Smooth muscle cell (in vitro differentiated cells): ENCODE results near the gene RASSF7. TPM values are rescaled to one million over a fixed set of nuclear protein-coding genes. Genes with fewer than 3 reads are reported as not detected.

Experiments used
- DNase-seq: peaks from one replicate; lab custom pipeline; 2025; ENCODE audit not compliant: unreplicated experiment; lab: John Stamatoyannopoulos, UW
- H2AFZ ChIP-seq: fragments of 200-600 bp; sonication (generic); 2 replicates; pipeline ENCODE4 v1.6.0; 2016; ENCODE audit warnings: antibody characterized with exemption, low read depth, mild to moderate bottlenecking
- H3F3A ChIP-seq: fragments of 200-600 bp; sonication (generic); 2 replicates; pipeline ENCODE4 v1.6.0; 2017; ENCODE audit warnings: antibody characterized with exemption, low read depth
- H3K27ac ChIP-seq: fragments of 200-600 bp; sonication (generic); 2 replicates; pipeline ENCODE4 v1.5.1; 2016; ENCODE audit warnings: low read depth, mild to moderate bottlenecking
- H3K27me3 ChIP-seq: fragments of 200-600 bp; sonication (generic); 2 replicates; pipeline ENCODE4 v1.6.1; 2016; ENCODE audit warnings: low read depth, mild to moderate bottlenecking
- H3K36me3 ChIP-seq: fragments of 200-600 bp; sonication (generic); 2 replicates; pipeline ENCODE4 v1.5.1; 2016; ENCODE audit warnings: low read depth
- H3K4me1 ChIP-seq: fragments of 200-600 bp; sonication (generic); 2 replicates; pipeline ENCODE4 v1.5.1; 2016; ENCODE audit warnings: low read depth
- H3K4me2 ChIP-seq: fragments of 200-600 bp; sonication (generic); 2 replicates; pipeline ENCODE4 v1.6.0; 2016; ENCODE audit warnings: mild to moderate bottlenecking
- H3K4me3 ChIP-seq: fragments of 200-600 bp; sonication (generic); 2 replicates; pipeline ENCODE4 v1.5.1; 2016; ENCODE audit warnings: mild to moderate bottlenecking
- H3K79me2 ChIP-seq: fragments of 200-600 bp; sonication (generic); 2 replicates; pipeline ENCODE4 v1.6.0; 2016; ENCODE audit warnings: low read depth, mild to moderate bottlenecking
- H3K9ac ChIP-seq: fragments of 200-600 bp; sonication (generic); 2 replicates; pipeline ENCODE4 v1.6.0; 2016; ENCODE audit warnings: low read depth
- H3K9me3 ChIP-seq: fragments of 200-600 bp; sonication (generic); replicated peaks from 2 replicates; pipeline ENCODE4 v1.5.1; 2016; ENCODE audit warnings: low read depth
- H4K20me1 ChIP-seq: fragments of 200-600 bp; sonication (generic); 2 replicates; pipeline ENCODE4 v1.6.0; 2016; ENCODE audit warnings: low read depth
- WGBS: methylation state at CpG from one replicate; pipeline ENCODE4 v1.1.7; 2016; ENCODE audit warnings: low lambda C conversion rate; 5-methylcytosine and 5-hydroxymethylcytosine counted together
- polyA plus RNA-seq: library from polyadenylated mRNA; unstranded; fragments of >200 nt; fragmentation: Nextera tagmentation; extraction: Ambion mirVana; gene quantifications from 2 replicates; pipeline ENCODE4 v1.2.1, GENCODE V29; 2016
- total RNA-seq: library from RNA; depleted of rRNA; stranded (reverse); fragments of >200 nt; gene quantifications from 2 replicates; pipeline ENCODE4 v1.2.3, GENCODE V29; 2014
- TF ChIP-seq, protein P1 (sequence below): fragments of 200-600 bp; sonication (generic); IDR thresholded peaks from 2 replicates; pipeline ENCODE4 v1.5.1; 2017; ENCODE audit warnings: borderline replicate concordance, mild to moderate bottlenecking, antibody characterized with exemption; ENCODE audit not compliant: insufficient read depth, poor library complexity, severe bottlenecking

RASSF7 gene
- total and polyA plus RNA-seq, 2 experiments from 2014 or later, result 18.6 to 20.4 TPM

DNA sequence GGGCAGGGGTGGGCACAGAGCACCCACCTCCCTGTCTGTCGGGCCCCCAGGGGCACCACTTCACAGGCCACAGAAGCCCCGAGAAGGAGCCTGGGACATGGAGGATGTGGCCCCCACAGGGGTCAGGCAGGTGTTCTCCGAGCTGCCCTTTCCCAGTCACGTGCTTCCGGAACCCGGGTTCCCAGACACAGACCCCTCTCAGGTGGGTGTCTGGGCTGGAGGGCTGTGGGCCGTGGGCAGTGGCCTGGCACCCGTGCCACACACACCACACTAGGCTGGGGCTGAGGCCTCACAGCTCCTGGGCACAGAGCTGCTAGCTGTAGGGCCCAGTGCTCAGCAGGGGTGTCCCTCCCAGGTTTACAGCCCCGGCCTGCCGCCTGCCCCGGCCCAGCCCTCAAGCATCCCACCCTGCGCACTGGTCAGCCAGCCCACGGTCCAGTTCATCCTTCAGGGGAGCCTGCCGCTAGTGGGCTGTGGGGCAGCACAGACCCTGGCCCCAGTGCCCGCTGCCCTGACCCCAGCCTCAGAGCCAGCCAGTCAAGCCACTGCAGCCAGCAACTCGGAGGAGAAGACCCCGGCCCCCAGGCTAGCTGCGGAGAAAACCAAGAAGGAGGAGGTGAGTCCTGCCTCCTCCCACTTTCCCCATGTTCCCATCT, 49.5 kb downstream of the RASSF7 start:
- Histone ChIP-seq H3K27me3 (no peaks in the 10 kb centered on the region), H2AFZ (no peak overlapping the region), H3K36me3 (peaks cover 4% of the 10 kb centered on the region), H3K4me2 (no peak overlapping the region), H3K4me1 (peaks cover 3% of the 10 kb centered on the region), H3K9ac (no peak overlapping the region), H3F3A (peaks cover 14% of the 10 kb centered on the region), H3K4me3 (no peak overlapping the region), H3K9me3 (no peaks in the 10 kb centered on the region), H3K79me2 (no peaks in the 10 kb centered on the region), H3K27ac (no peak overlapping the region), H4K20me1 (peaks cover 46% of the 10 kb centered on the region)
- TF ChIP-seq, protein P1, sequence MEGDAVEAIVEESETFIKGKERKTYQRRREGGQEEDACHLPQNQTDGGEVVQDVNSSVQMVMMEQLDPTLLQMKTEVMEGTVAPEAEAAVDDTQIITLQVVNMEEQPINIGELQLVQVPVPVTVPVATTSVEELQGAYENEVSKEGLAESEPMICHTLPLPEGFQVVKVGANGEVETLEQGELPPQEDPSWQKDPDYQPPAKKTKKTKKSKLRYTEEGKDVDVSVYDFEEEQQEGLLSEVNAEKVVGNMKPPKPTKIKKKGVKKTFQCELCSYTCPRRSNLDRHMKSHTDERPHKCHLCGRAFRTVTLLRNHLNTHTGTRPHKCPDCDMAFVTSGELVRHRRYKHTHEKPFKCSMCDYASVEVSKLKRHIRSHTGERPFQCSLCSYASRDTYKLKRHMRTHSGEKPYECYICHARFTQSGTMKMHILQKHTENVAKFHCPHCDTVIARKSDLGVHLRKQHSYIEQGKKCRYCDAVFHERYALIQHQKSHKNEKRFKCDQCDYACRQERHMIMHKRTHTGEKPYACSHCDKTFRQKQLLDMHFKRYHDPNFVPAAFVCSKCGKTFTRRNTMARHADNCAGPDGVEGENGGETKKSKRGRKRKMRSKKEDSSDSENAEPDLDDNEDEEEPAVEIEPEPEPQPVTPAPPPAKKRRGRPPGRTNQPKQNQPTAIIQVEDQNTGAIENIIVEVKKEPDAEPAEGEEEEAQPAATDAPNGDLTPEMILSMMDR, result no peak
- WGBS, result 98% methylated on average over 18 of the region's 18 CpGs
- DNase-seq, result no peak

DNA sequence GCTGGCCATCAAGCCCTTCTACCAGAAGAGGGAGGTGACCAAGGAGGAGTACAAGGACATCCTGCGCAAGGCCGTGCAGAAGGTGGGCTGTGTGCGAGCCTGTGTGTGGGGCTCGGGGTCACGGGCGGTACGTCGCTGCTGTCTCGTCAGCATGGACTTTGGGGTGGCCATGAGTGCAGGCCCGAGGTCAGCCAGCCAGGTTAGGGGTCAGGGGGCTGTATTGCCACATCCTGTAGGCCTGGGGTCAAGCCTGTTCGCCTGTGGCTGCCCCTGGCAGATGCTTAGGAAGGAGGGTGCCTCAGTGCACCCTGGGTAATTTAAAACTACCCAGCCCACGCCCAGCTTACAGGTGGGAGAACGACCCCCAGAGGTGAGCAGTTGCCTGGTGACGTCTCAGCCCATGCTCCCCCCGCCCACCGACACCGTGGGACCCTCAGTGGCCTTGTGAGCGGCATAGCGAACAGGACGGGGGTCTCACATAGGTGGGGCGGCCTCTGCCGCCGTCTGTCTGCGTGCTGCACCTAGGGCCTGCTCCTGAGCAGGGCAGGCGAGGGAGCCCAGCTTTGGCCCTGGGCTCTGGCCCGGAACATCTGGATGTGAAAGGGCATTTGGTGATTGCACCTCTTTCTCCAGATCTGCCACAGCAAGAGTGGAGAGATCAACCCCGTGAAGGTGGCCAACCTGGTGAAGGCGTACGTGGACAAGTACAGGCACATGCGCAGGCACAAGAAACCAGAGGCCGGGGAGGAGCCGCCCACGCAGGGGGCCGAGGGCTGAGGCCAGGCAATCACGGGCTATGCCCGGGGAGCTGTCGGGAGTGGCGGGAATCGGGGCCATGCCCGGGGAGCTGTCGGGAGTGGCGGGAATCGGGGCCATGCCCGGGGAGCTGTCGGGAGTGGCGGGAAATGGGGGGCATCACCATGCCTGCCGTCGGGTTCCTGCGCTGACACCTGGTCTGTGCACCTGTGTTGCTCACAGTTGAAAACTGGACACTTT, 50.5 kb downstream of the RASSF7 start:
- H3K36me3 ChIP-seq, result peaks cover 4% of the 10 kb centered on the region
- peaks cover 48% of the 10 kb centered on the region for H4K20me1 ChIP-seq

DNA sequence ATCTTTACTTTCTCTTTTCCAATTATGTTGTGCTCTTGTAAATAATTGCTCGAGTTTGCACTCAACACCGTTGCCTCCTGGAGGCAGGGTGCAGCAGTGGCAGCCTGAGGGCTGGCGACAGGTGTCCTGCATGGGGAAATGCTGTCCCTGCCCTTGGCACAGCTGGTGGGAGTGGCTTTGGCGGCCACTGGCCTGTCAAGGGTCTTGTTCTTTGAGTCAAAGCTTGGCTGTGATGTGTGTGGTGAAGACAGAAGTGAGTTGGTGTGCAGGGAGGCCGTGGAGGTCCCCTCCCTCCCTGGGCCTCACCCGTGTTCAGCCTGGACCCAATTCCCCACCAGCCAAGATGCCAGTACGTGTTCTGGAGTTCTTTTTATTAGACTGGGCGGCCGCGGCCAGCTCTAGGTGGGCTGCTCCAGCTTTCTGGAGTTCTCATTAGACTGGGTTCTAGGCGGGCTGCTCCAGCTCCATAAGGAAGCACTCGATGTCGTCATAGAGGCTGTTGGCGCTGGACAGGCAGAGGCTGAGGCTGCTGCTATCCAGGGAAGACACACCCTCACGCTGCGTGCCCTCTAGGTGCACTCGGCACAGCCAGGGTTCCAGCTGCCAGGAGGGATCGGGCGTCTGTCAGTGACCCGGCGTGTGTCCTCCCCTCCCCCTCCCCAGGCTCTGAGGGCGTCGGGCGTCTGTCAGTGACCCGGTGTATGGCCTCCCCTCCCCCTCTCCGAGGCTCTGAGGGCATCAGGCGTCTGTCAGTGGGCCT, 51.6 kb downstream of the RASSF7 start:
- Histone ChIP-seq H2AFZ (no peak overlapping the region), H3K4me3 (no peak overlapping the region), H3K27me3 (no peaks in the 10 kb centered on the region), H3K9me3 (no peaks in the 10 kb centered on the region), H3F3A (peaks cover 14% of the 10 kb centered on the region), H3K4me2 (no peak overlapping the region), H3K36me3 (peaks cover under 1% of the 10 kb centered on the region), H3K4me1 (peaks cover 7% of the 10 kb centered on the region), H3K27ac (no peak overlapping the region), H4K20me1 (peaks cover 48% of the 10 kb centered on the region), H3K79me2 (no peaks in the 10 kb centered on the region), H3K9ac (no peak overlapping the region)
- TF ChIP-seq, protein P1, result no peak
- WGBS, result 83% methylated on average over 24 of the region's 27 CpGs
- no peak for DNase-seq

More for the DNA sequence above, 50.5 kb downstream of the RASSF7 start:
- no peaks in the 10 kb centered on the region for H3K9me3 ChIP-seq
- no peak overlapping the region for H2AFZ ChIP-seq
- TF ChIP-seq, protein P1, result no peak
- peaks cover 14% of the 10 kb centered on the region for H3F3A ChIP-seq
- no peak overlapping the region for H3K4me2 ChIP-seq
- DNase-seq, result no peak
- no peak overlapping the region for H3K4me3 ChIP-seq
- WGBS, result 99% methylated on average over 42 of the region's 49 CpGs
- H3K27me3 ChIP-seq, result no peaks in the 10 kb centered on the region
- no peaks in the 10 kb centered on the region for H3K79me2 ChIP-seq
- no peak overlapping the region for H3K9ac ChIP-seq
- peaks cover 7% of the 10 kb centered on the region for H3K4me1 ChIP-seq
- H3K27ac ChIP-seq, result no peak overlapping the region
